Fibroblast of gingiva (primary cell): Measurements from ENCODE around the gene PPP2R2C.

Source experiments
- DNase-seq: peaks from one replicate; pipeline ENCODE4 v3.0.0-alpha.2; 2011; ENCODE audit warnings: low read depth

Gene PPP2R2C

DNA sequence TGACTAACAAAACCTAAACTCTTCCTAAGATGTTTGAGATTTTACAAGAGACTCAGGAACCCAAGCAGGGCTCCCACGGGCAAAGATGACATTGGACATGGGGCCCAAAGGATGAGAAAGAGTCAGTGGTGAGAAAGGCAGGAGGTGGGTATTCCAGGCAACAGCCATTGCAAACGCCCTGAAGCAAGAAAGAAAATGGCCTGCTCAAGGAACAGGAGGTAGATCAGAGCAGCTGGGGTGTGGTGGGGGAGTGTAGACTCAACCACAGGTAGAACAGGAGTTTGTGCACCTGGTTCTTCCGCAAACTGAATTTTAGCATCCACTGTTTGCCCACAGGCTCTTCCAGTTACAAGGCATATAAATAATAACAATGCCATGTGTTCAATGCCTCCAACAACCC, 3.3 kb downstream of the PPP2R2C start:
- no peak for DNase-seq

DNA sequence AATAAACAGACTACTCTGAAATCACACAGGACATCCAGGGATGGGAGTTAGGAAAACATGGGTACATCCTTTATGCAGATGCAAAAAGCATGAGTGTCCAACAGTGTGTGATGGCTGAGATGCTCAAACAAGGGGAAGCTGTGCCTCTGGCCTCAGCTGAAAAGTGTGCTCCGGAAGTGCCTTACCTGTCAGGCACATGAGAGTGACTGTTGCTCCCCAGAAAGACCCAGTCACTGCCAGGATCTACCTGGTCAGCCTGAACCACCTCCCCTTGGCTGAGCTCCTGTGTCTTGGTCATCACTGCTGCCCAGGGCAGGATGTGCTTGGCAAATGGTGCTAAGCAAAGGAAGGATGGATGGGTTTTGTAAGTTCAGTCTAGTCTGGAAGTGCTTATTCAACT, 4.0 kb downstream of the PPP2R2C start:
- no peak for DNase-seq

DNA sequence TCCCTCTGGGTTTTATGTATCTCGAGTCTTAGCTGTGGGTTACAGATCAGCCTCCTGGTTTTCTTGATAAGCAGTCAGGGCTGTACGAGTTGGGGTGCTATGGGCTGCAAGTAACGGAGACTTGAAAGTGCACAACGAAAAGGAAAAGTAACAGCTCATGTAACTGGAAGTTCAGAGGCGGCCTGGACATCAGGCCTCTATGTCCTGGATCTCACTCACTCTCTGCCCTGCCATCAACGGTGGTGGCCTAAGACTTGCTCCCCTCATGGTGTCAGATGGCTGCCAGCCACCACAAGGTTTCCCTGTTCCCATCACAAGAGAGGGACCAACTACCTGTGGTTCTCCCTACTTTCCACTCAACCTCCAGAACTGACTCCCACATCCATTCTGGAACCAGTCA, 4.8 kb downstream of the PPP2R2C start:
- no peak for DNase-seq

DNA sequence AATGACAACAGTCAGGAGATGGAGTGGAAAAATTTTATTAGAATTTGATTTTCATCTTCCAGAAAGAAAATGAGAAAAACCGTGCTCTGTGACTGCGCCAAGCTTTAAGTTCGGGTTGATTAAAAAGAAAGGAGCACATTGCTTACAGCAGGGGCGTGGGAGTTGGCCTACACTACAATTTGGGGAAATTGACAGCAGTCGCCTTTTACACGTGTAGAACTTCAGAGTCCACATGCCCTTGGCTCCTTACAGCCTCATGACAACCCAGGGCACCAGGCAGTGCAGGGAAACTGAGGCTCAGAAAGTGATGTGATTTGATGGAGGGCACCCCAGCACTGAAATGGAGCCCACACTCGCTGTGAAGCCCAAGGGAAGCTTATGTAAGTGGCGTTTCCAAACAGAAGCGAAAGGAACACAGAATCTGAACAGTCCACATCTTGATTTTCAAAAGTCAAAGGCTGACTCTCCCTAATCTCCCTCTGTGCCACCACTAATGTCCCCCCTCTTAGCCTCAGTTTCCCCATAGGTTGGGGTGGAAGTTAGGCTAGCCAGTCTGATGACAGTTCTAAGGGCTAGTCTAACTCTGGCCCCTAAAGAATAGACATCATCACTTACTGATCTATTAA, 5.5 kb downstream of the PPP2R2C start:
- DNase-seq, result no peak

DNA sequence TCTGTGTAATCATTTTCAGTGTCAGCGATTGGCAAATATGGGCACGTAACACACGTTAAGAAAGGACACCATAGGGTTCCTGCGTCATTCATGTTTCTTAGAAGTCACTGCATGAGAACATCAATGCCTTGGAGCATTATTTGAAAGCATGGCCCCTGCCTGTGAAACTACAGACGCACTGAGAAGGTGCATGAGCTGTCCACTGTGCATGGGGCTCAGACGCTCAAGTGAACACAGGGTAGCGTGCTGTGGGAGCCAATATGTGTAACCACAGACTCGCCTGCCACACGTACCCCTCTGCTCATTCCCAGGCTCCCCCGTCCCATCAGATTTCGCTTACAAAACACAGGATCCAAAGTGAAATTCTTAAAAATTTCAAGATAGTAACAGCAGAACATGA, 6.5 kb downstream of the PPP2R2C start:
- no peak for DNase-seq

DNA sequence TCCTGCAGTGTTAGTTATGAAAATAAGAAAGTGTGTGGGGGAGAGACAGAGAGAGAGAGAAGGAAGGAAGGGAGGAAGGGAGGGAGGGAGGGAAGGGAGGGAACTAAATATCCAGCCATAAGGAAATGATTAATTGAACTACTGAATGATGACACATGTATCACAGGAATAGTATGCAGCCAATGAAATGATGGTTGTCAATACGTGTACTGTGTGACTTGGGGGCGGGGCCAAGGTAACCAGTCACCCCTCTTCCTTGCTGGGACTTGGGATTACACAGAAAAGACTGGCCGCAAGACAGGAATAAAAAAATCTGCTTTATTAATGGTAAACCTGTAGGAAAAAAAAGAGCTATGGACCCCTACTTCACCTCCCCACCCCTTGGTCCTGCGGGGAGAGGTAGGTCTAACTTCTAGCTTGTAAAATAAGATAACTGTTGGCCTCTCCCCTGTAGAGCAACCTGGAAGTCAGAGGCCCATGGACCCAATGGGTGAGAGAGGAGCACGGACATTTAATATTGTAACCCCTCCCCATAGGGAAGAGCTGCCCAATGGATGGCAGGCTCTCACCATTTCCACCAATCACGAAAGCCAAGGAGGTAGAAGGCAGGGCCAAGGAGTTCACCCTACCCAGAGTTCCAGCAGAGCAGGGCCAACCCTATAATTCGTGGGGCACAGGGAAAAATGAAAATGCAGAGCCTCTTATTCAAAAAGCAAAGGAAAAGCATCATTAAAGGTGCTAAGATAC, 7.4 kb downstream of the PPP2R2C start:
- no peak for DNase-seq

DNA sequence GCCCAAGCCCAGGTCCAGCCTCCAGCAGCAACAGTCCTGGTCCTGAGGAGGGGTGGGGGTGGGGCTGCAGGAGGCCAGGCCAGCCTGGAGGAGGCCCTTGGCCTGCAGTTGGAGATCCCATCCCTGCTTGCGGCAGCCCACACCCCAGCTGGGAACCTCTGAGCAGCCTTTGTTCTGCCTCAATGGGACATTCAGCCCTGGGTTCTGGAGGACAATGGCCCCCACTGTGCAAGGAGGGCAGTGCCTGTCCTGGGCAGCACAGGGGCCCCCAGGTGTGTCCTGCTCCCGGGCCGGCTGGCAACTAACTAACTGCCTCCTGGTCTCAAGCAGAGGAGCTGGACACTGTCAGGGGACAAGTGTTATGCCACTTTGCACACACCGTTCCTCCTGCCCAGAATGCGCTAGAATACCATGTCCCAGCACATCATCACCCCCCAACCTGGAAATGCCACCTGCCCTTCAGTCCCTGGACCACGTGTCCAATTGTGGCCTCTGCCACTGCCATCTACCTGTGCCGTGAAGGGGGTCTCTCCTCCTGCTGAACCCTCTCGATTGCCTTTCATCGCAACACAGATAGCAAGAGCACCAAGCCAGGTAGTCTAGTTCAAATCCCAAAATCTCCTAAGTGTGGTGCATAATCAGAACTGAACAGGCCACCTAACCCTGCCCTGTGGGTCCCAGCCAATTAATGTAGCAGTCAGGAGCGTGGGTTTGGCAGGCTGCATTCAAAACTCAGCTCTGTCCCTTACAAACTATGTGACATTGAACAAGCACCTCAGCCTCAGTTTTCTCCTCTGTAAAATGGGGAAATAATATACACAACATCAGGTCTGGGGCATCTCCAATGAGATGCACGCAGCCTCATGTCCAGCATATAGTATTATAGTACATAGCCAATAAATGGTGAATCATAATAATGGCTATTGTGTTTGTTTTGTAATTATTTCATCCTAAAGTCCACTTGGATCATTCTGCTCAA, 8.8 kb downstream of the PPP2R2C start:
- no peak for DNase-seq

DNA sequence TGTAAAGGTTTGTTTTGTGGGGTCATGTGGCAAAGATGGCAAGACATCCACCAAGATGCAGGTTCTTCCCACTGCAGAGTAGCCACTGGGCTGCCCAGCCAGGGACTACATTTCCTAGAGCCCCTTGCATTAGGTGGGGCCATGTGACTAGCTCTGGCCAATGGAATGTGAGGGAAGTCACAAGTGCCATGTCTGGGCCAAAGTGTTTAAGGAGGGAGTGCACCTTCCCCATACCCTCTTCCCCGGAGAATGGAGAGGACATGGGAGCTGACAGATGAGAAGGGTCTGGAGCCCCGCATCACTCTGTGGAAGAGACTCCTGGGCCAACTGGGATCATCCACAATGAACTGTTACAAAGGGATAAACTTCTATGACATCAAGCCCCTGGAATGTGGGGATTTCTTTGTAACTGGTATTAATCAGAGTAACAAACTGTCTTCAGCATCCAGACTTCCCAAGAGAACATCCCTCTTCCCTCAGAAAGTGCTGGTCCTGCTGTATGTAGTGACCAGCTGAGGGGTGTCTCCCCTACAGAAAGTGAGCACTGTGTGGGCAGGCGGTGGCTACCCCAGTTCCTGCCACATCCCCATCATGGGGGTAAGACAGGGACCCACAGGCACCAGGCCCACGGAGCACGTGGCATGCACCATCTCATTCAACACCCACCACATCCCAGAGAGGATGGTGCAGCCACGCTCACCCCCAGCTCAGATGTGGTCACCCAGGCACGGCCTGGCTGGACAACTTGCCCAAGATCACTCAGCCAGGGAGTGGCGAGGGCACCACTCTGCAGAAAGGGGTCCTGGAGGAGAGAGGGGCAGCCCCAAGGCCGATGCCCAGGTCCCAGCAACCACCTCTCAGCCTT, 10.9 kb downstream of the PPP2R2C start:
- DNase-seq, result no peak

DNA sequence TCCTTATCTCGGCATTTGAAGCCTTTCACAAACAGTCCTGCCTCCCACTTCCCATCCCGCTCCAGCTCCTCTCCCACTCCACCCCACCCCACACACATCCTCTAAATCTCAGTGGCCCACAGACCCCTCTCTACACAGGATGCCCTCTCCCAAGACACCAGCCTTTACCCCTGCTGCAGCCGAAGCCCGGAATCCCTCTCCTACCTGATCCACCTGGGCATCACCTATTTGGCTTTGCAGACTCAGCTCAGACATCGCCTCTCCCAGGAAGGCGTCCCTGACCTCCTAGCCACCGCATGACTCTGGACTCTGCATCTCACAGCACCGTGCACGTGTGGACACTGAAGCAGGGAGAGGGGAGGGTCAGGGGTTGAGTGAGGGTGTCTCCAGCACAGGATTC, 11.5 kb downstream of the PPP2R2C start:
- no peak for DNase-seq

DNA sequence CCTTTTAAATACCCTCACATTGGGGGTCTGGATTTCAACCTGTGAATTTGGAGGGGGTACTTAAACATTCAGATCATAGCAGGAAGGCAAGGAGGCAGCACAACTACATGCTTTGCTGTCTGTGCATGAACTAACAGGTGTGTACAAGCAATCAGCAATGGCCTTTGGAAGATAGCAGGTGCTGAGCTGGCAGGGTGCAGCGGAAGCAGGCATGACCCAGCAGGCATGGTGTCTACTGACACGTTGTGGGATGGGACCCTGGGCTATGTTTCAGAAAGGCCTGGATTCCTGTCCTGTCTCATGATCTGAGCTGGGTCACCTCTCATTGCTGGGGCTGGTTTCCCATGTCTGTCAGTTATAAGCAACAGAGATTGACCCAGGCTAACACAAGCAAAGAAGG, 13.9 kb downstream of the PPP2R2C start:
- DNase-seq, result no peak

DNA sequence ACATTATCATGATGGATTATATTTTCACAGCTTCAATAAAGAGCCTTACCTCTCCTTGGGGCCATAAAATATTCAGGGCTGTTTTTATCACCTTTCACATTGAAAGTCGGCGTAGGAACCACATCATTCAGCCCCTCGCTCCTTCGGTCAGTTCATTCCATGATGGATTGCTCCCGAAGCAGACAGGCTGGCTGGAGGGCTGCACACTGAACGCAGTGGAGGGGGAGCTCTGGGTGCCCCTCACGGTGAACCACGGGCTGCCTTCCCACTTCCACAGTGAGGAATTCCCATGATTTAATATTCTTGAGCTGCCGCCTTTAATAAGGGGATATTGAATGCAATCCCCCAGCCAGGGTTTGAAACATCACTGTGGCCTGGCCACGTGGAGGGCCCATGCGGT, 16.0 kb downstream of the PPP2R2C start:
- no peak for DNase-seq

DNA sequence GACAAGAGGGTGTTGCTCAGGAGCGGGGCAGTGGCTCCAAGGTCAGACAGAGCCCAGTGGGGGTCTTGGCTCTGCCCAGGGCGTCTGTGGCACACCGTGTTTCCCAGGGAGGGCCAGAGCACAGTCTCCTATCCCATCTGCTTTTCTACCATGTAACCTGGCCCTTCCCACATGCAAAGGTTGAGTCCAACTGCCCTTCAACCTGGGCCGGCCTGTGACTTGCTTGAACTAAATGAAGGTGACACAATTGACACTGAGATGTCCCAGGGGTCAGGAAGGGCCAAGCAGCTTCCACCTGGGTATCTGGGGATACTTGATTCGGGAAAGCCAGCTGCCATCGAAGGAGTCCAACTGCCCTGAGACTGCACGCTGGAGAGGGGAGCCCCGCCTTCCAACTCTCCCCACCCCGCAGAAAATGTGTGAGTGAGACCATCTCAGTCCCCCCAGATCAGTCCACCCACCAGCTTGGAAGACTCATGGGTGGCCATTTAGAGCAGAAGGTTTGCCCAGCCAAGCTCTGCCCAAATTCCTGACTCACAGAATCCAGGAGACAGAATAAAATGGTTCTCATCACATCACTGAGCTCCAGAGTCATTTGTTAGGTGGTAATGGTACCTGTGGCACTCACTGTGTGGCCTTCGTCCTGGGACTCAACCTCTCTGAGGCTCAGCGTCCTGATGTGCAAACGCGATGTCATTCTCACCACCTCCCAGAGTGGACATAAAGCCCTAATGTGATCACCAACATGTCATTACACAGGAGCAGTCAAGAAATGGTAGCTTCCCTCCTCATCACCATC, 18.1 kb downstream of the PPP2R2C start:
- no peak for DNase-seq

DNA sequence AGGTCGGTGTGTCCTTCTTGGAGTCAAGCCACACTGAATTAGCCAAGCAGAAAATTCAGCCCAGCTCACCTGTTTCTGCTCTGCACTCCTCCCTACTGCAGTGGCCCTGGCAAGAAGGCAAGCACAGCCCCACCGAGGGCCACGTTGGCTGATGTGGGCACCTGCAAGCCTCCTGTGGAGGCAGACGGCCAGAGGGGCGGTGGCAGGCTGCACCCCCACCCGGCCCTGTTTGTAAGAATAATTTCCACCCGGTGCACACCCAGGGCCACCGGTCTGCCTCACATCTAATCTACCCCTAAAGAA, 18.8 kb downstream of the PPP2R2C start:
- no peak for DNase-seq

DNA sequence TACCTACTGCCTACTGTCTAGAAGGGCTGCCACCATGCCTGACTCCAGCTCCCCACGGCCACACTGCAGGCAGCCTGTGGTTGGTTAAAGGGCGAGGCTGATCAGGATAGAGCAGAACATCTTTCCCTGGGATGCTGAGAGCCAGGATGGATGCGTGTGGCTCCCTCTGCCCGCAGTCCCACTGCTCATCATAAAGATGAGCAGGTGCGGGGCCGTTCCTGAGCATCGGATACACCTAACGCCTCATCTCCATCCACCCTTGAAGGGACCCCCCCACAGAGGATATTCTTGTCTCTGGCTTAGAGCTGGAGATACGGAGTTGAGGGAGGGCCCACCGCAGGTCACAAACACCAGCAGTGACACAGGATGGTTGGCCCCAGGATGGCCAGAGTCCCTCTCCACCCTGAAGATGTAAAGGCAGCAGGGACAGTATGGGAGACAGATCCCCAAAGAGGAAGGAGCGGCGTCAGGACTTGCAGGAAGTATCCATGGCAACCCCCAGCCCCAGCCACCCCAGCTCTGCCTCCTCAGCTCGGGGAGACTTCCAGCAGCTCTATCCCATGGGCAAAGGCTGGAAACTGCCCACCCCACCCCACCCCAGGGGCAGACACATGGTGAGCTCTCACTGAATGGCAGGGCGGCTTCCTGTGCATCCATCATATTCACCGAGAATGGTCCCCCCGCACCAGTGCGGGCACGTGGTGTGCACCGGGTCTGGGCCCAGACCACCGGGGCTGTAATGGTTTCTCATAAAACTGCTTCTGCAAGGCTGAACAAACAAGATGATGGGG, 19.3 kb downstream of the PPP2R2C start:
- no peak for DNase-seq

DNA sequence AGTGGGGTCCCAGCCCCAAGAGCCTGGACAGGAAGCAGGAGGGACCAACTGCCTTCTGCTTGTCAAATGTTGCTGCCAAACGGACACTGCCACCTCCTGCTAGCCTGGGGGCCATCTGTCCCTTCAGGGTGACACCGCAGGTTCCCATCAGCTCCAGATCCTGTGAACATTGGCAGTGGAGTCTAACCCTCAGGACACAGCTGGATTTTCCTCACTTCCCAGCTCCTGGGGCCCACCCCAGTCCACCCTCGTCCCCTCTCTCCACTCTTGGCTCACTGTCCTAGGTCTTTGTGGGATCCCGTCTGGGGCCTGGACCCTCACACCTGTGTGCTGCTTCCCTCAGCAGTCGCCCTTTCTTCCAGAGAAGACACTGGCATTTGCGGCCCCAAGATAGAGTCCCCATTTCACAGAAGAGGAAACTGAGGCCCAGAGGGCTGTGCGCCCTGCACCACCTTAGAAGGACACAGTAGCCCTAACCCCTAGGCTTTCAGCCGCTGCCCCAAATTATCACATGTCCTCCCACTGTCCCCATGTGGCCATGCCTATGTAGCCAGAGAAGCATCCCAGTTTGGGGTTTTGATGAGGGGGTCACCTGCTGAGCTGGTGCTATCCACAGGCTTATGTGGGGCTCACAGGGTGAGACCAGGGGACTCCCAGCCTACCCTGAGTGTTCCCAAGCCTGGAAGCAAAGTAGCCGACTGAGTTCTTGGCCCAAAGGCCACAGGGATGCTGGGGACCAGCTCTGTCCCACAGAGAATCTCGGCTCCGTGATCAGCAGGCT, 20.1 kb downstream of the PPP2R2C start:
- no peak for DNase-seq

DNA sequence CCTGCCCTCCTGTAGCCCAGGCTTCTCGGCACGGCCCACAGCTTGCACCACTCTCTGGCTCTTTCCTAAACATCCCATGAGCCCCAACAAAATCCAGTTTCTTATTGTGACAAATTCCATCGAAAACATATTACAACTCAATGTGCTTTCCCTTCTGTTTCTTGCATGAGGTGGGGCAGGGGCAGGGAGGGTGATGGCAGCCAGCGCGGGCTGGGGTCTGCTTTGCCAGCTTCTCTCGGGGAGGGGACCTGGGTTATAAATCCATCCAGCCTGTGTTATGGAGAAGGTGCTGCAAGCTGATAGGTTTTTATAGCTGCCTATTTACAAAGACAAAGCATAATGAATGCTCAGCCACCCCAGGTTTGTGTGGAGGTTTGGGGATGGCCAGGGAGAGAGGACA, 21.1 kb downstream of the PPP2R2C start:
- DNase-seq, result no peak

DNA sequence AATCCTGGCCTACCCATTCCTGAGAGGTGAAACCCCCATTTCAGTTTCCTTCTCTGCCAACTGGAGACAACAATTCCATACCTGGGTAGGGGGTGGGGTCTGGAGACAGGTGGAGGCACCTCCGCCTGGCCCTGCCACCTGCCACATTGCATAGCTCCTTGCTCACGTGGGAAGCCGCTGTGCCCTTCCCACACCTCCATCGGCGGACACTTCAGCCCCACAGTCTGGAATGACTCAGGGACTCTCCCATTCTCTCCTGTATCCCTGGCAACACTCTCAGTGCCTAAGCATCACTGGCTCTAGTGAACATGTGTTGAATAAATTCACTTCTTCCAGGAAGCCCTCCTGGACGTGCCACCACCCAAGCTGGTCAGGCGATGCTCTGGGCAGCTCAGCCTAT, 21.7 kb downstream of the PPP2R2C start:
- DNase-seq, result no peak

DNA sequence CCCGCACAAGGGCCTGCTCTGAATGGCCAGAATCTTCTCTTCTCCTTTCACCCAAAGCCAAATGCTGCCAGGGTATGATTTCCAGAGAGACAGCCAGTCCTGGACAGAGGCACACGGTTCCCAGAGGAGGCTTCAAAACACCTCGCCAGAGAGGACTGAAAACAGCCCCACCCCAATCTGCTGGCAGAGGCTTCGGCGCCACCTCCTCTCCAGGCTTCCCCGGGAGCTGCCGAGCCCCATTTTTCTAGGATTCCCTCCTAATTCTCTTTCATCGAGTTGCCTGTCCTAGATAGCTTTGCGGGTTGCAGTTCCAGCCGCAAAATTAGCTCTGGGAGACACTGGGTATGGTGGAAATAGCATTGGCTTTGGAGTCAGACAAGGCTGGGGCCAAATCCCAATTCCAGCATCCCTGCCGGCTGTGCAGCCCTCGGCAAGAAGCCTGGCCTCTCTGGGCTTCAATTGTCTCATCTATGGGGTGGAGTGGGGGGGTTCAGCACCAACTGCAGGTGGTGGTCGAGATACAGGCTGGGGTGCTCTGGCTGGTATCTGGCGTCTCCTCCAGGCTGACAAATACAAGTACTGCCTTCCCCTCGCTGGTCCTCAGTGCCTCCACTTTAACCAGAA, 22.6 kb downstream of the PPP2R2C start:
- no peak for DNase-seq

DNA sequence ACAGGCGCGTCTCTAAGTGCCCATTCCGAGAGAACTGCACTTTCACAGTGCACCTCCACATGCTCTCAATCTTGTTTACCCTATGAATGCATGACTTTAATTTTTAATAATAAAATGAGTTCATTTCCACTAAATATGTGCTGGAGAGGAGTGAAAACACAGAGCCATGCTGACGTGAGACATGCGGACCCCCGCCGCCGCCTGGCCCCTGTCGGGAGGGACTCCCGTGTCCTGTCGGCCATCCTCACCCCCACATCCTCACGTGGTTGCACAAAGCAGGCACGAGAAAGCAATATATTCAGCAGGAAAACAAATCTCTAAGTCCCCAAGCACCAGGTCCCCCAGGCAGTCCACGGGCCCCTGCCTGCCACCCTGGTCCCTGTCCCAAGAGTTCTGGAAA, 23.1 kb downstream of the PPP2R2C start:
- DNase-seq, result no peak
